CD4-positive, CD25-positive, alpha-beta regulatory T cell (primary cell): Measurements from ENCODE around the gene ACTR3. TPM values are rescaled to one million over a fixed set of nuclear protein-coding genes. Genes with fewer than 3 reads are reported as not detected.
A peak's percentile ranks its signal among the peaks of the same experiment; 100 is the strongest.

Experiments
- ATAC-seq, 2 donors: fragments of 150-1000 bp; cut with Tn5 transposase; one replicate each; pipeline ENCODE4 v1.10.0; 2021; ENCODE audit warnings: low read depth in 2 of 2, moderate number of reproducible peaks in 2 of 2, moderate library complexity in 1 of 2
- DNase-seq, 3 donors: peaks; one replicate each; pipeline versions ENCODE4 v3.0.0 to v3.0.0-alpha.2; 2012 to 2022; ENCODE audit warnings: mixed read lengths in 1 of 3
- H3K27ac ChIP-seq: one replicate; pipeline ENCODE4 v1.7.0; 2013; ENCODE audit warnings: mild to moderate bottlenecking, low read length; ENCODE audit not compliant: insufficient read depth, poor library complexity, severe bottlenecking
- H3K27me3 ChIP-seq: one replicate; pipeline ENCODE4 v1.7.0; 2013; ENCODE audit warnings: low read length; ENCODE audit not compliant: control insufficient read depth, insufficient read depth
- H3K36me3 ChIP-seq: one replicate; pipeline ENCODE4 v1.7.0; 2013; ENCODE audit warnings: mild to moderate bottlenecking, low read length, moderate library complexity; ENCODE audit not compliant: control insufficient read depth, insufficient read depth
- H3K4me1 ChIP-seq: 2 replicates; pipeline ENCODE4 v1.7.0; 2013; ENCODE audit warnings: mild to moderate bottlenecking, low read length; ENCODE audit not compliant: insufficient read depth, control insufficient read depth, poor library complexity, severe bottlenecking
- H3K4me3 ChIP-seq: one replicate; pipeline ENCODE4 v1.7.0; 2013; ENCODE audit warnings: low read depth, mild to moderate bottlenecking, low read length, moderate library complexity
- H3K9me3 ChIP-seq, 2 experiments: 1 replicate in 1 of 2; 2 replicates in 1 of 2; pipeline ENCODE4 v1.7.0; 2013; ENCODE audit warnings: low read length in 2 of 2, mild to moderate bottlenecking in 1 of 2, moderate library complexity in 1 of 2; ENCODE audit not compliant: control insufficient read depth in 2 of 2
- H3K27ac Mint-ChIP-seq, 3 donors: one replicate each; pipeline ENCODE4 v1.8.0; 2020 to 2022; ENCODE audit warnings: mild to moderate bottlenecking in 3 of 3, mixed read lengths in 3 of 3, moderate library complexity in 2 of 3
- H3K27me3 Mint-ChIP-seq: one replicate; pipeline ENCODE4 v1.8.0; 2022; ENCODE audit warnings: mild to moderate bottlenecking, mixed read lengths
- H3K36me3 Mint-ChIP-seq: one replicate; pipeline ENCODE4 v1.8.0; 2020; ENCODE audit warnings: mixed read lengths
- H3K4me1 Mint-ChIP-seq, 4 donors: one replicate each; pipeline ENCODE4 v1.8.0; 2020 to 2022; ENCODE audit warnings: mixed read lengths in 4 of 4, mild to moderate bottlenecking in 1 of 4
- H3K4me3 Mint-ChIP-seq, 4 donors: one replicate each; pipeline ENCODE4 v1.8.0; 2020 to 2022; ENCODE audit warnings: mild to moderate bottlenecking in 4 of 4, mixed read lengths in 4 of 4, moderate library complexity in 3 of 4
- H3K9me3 Mint-ChIP-seq, 7 donors: one replicate each; pipeline ENCODE4 v1.8.0; 2020 to 2022; ENCODE audit warnings: mixed read lengths in 7 of 7, mild to moderate bottlenecking in 3 of 7, moderate library complexity in 2 of 7
- polyA plus RNA-seq, 4 donors: library from polyadenylated mRNA; unstranded; fragments of 300-500 nt; fragmentation: Illumina TruSeq; gene quantifications; one replicate each; pipeline ENCODE4 v1.2.3, GENCODE V29; 2021
- total RNA-seq: library from RNA; stranded (reverse); gene quantifications from one replicate; pipeline ENCODE4 v1.2.3, GENCODE V29; 2022

The ACTR3 gene
- total and polyA plus RNA-seq, 5 donors from 2014 or later, result 328 to 718 (median 576) TPM

GRCh38 chr2:113992090-113992489 lies 102.2 kb downstream of the ACTR3 start:
- H3K27ac ChIP-seq, result no peak overlapping the region
- H3K36me3 ChIP-seq, result no peaks in the 10 kb centered on the region
- no peaks in the 10 kb centered on the region for H3K4me1 ChIP-seq
- Mint-ChIP-seq H3K36me3 (peaks cover 9% of the 10 kb centered on the region), H3K9me3 (peaks cover 0 to 3% (median 0%) of the 10 kb centered on the region in 7 donors), H3K4me1 (peaks cover 0 to 5% (median 2%) of the 10 kb centered on the region in 4 donors), H3K4me3 (no peak overlapping the region), H3K27ac (no peak overlapping the region), H3K27me3 (no peaks in the 10 kb centered on the region)
- no peaks in the 10 kb centered on the region for H3K9me3 ChIP-seq
- no peak for ATAC-seq
- H3K4me3 ChIP-seq, result no peak overlapping the region
- no peak for DNase-seq
- no peaks in the 10 kb centered on the region for H3K27me3 ChIP-seq

DNA sequence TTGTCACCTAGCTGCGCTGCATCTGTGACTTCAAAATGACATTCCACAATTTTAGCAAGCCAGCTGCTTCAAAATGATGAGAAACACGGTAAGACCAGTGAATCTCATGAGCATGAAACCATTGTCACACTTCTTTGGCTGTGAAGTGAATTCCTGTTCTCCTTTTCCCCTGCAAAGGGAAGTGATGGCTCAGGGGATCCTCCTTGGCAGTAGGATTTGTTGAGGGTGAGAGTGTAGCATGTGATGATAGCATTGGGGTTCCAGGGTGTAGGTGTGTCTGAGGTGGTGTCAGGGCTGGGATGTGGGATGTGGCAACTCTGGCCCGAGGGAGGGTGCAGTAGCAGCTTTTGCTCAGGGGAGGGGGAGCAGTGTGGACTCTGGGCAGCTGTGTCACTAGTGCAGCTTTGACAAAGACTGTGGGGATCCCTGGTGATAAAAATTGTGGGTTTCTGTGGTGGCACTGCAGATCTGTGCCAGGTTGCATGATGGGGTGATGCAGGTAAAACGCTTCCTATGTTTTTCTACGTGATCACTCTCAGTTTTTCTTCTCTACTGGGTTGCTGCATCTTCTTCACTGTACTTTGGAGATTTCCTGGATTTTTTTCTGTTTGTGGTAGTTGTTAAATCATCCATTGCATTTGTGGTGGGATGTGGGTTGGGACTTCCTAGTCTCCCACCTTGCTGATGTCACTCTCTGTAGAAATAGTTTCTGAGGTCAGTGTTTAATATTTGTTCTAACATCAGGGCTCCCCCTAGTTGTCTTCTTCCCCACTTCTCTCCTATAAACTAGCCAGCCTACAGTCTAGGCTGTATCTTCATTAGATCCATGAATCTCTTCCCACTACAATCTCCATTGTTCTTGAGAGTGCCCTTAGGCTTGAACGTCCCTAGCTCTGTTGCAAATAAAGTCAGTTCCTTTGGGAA lies 107.0 kb downstream of the ACTR3 start:
- Mint-ChIP-seq H3K36me3 (peaks cover 3% of the 10 kb centered on the region), H3K9me3 (peaks cover 0 to 3% (median 0%) of the 10 kb centered on the region in 7 donors), H3K4me3 (peak overlapping the region in 1 of 4 donors; percentile 22), H3K27me3 (no peaks in the 10 kb centered on the region), H3K4me1 (no peaks in the 10 kb centered on the region), H3K27ac (peak overlapping the region in 1 of 3 donors; percentile 64)
- Histone ChIP-seq H3K4me1 (no peaks in the 10 kb centered on the region), H3K27me3 (no peaks in the 10 kb centered on the region), H3K4me3 (no peak overlapping the region), H3K36me3 (no peaks in the 10 kb centered on the region), H3K9me3 (no peaks in the 10 kb centered on the region), H3K27ac (no peak overlapping the region)
- DNase-seq, result no peak
- no peak for ATAC-seq

GRCh38 chr2:114001152-114001551 lies 111.3 kb downstream of the ACTR3 start:
- H3K36me3 Mint-ChIP-seq, result peaks cover 8% of the 10 kb centered on the region
- H3K27me3 ChIP-seq, result no peaks in the 10 kb centered on the region
- no peak for DNase-seq
- no peaks in the 10 kb centered on the region for H3K9me3 ChIP-seq
- H3K4me1 ChIP-seq, result no peaks in the 10 kb centered on the region
- no peaks in the 10 kb centered on the region for H3K27me3 Mint-ChIP-seq
- no peak overlapping the region for H3K27ac ChIP-seq
- H3K4me3 Mint-ChIP-seq, result no peak overlapping the region
- no peaks in the 10 kb centered on the region for H3K4me1 Mint-ChIP-seq
- H3K9me3 Mint-ChIP-seq, result peaks cover 0 to 3% (median 0%) of the 10 kb centered on the region in 7 donors
- no peak overlapping the region for H3K27ac Mint-ChIP-seq
- no peak for ATAC-seq
- no peaks in the 10 kb centered on the region for H3K36me3 ChIP-seq
- no peak overlapping the region for H3K4me3 ChIP-seq

GRCh38 chr2:114001937-114002336 lies 112.0 kb downstream of the ACTR3 start:
- Mint-ChIP-seq H3K4me3 (no peak overlapping the region), H3K4me1 (no peaks in the 10 kb centered on the region), H3K27me3 (no peaks in the 10 kb centered on the region), H3K9me3 (peaks cover 0 to 3% (median 0%) of the 10 kb centered on the region in 7 donors), H3K36me3 (peaks cover 8% of the 10 kb centered on the region), H3K27ac (no peak overlapping the region)
- Histone ChIP-seq H3K4me1 (no peaks in the 10 kb centered on the region), H3K9me3 (no peaks in the 10 kb centered on the region), H3K27ac (no peak overlapping the region), H3K27me3 (no peaks in the 10 kb centered on the region), H3K36me3 (no peaks in the 10 kb centered on the region), H3K4me3 (no peak overlapping the region)
- DNase-seq, result no peak
- ATAC-seq, result no peak

DNA sequence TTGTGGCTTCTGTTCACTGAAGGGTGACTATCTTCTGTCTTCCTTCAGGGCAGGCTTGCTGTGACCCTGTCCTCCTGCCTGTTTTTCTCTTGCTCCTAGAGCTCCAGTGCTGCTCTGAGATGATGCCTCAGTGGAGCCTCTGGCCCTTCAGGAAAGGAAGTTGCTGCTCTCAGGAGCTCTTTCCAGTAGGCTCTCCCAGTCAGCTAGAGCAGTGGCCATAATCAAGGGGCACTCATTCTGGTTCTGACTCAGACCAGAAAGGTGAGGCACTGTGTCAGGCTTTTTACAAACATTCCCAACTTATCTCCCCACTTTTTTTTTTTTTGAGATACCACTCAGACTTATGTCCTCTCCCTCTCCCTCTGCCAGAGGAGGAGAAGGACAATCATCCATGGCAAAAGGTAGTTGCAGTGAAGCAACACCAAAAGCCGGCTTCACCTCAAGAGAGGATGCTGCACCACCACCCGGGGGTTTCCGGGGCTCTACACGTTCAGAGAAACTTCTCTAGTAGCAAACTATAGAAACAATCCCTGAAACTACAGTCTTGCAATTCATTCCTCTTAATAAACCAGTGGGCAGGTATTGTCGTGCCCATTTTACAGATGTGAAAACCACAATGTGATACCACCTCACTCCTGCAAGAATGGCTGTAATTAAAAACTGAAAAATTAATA lies 115.4 kb downstream of the ACTR3 start:
- no peak overlapping the region for H3K27ac ChIP-seq
- peaks cover 0 to 3% (median 0%) of the 10 kb centered on the region in 7 donors for H3K9me3 Mint-ChIP-seq
- DNase-seq (no peak), ATAC-seq (no peak)
- H3K9me3 ChIP-seq, result no peaks in the 10 kb centered on the region
- H3K36me3 ChIP-seq, result no peaks in the 10 kb centered on the region
- H3K4me1 ChIP-seq, result no peaks in the 10 kb centered on the region
- no peak overlapping the region for H3K4me3 ChIP-seq
- H3K4me3 Mint-ChIP-seq, result no peak overlapping the region
- peaks cover 9% of the 10 kb centered on the region for H3K27me3 Mint-ChIP-seq
- no peaks in the 10 kb centered on the region for H3K4me1 Mint-ChIP-seq
- H3K27ac Mint-ChIP-seq, result no peak overlapping the region
- peaks cover 8% of the 10 kb centered on the region for H3K36me3 Mint-ChIP-seq
- H3K27me3 ChIP-seq, result no peaks in the 10 kb centered on the region

GRCh38 chr2:114006460-114006859 lies 116.6 kb downstream of the ACTR3 start:
- Mint-ChIP-seq H3K27ac (no peak overlapping the region), H3K36me3 (peaks cover 8% of the 10 kb centered on the region), H3K27me3 (peaks cover 11% of the 10 kb centered on the region), H3K4me3 (no peak overlapping the region), H3K9me3 (no peaks in the 10 kb centered on the region), H3K4me1 (no peaks in the 10 kb centered on the region)
- ATAC-seq (no peak), DNase-seq (no peak)
- no peak overlapping the region for H3K27ac ChIP-seq
- no peaks in the 10 kb centered on the region for H3K4me1 ChIP-seq
- no peaks in the 10 kb centered on the region for H3K9me3 ChIP-seq
- no peaks in the 10 kb centered on the region for H3K27me3 ChIP-seq
- no peaks in the 10 kb centered on the region for H3K36me3 ChIP-seq
- no peak overlapping the region for H3K4me3 ChIP-seq

DNA sequence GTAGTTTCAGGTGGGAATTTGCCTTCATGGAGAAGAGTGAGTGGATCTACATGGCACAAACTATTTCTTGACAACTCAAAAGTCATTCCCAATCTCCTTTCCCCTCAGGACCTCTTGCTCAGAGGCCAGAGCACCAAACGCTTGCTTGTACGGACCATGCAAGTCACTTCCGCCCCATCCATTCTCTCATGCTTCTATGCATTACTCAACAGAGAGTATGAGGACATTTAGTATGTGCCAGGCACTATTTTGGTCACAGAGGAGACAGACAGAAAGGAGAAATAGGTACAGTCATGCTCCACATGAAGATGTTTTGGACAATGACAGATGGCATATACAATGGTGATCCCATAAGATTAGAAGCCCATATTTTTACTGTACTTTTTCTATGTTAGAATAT lies 117.5 kb downstream of the ACTR3 start:
- DNase-seq, result no peak
- Histone ChIP-seq H3K4me1 (no peaks in the 10 kb centered on the region), H3K9me3 (no peaks in the 10 kb centered on the region), H3K4me3 (no peak overlapping the region), H3K27me3 (peaks cover 2% of the 10 kb centered on the region), H3K27ac (no peak overlapping the region), H3K36me3 (no peaks in the 10 kb centered on the region)
- H3K27ac Mint-ChIP-seq, result no peak overlapping the region
- peaks cover 0 to 2% (median 0%) of the 10 kb centered on the region in 7 donors for H3K9me3 Mint-ChIP-seq
- H3K36me3 Mint-ChIP-seq, result peaks cover 8% of the 10 kb centered on the region
- ATAC-seq, result no peak
- H3K4me1 Mint-ChIP-seq, result no peaks in the 10 kb centered on the region
- H3K4me3 Mint-ChIP-seq, result no peak overlapping the region
- peaks cover 16% of the 10 kb centered on the region for H3K27me3 Mint-ChIP-seq
